K562 (cell line): ENCODE data around the gene NPM1.

ENCODE experiments used
- ARNT ChIP-seq, 2 experiments: fragments of 450-650 bp; IDR thresholded peaks; 2 replicates each; pipeline ENCODE4 v1.6.1; 2016; ENCODE audit warnings: mild to moderate bottlenecking in 1 of 2
- ZNF57 ChIP-seq: fragments of 450-650 bp; formaldehyde crosslinking; IDR thresholded peaks from 2 replicates; pipeline ENCODE4 v1.4.0; 2020; ENCODE audit warnings: mild to moderate bottlenecking, moderate library complexity
- TF ChIP-seq, protein P1 (sequence below), 3 experiments: IDR thresholded peaks in 2 of 3; conservative IDR thresholded peaks in 1 of 3; 2 replicates each; pipeline ENCODE4 v1.5.1; 2011 to 2012; ENCODE audit warnings: low read length in 3 of 3, mild to moderate bottlenecking in 3 of 3, control low read depth in 2 of 3, improper control_type of control experiment in 1 of 3, inconsistent platforms in 1 of 3, low read depth in 1 of 3, mixed read lengths in 1 of 3, moderate library complexity in 1 of 3; ENCODE audit not compliant: insufficient read depth in 2 of 3

- TF ChIP-seq, protein P1, sequence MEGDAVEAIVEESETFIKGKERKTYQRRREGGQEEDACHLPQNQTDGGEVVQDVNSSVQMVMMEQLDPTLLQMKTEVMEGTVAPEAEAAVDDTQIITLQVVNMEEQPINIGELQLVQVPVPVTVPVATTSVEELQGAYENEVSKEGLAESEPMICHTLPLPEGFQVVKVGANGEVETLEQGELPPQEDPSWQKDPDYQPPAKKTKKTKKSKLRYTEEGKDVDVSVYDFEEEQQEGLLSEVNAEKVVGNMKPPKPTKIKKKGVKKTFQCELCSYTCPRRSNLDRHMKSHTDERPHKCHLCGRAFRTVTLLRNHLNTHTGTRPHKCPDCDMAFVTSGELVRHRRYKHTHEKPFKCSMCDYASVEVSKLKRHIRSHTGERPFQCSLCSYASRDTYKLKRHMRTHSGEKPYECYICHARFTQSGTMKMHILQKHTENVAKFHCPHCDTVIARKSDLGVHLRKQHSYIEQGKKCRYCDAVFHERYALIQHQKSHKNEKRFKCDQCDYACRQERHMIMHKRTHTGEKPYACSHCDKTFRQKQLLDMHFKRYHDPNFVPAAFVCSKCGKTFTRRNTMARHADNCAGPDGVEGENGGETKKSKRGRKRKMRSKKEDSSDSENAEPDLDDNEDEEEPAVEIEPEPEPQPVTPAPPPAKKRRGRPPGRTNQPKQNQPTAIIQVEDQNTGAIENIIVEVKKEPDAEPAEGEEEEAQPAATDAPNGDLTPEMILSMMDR (IDR thresholded peaks at IDR 0.05 in 2 of 3, conservative IDR thresholded peaks at IDR 0.05 in 1 of 3; ENCODE audit: insufficient read depth in 2 of 3, low read depth in 1 of 3, low read length in 3 of 3) = no peak
- TF ChIP-seq ZNF57 (CRISPR knock-in tag) (no peak), ARNT (IDR thresholded peaks at IDR 0.05) (no peak)
Observed at GRCh38 chr5:171413153-171413910, 25.7 kb downstream of the NPM1 start.
